NCI-H2081 treated with DMSO at 0.1 percent for 48 hours (cell line): ENCODE measurements around the gene B4GALNT4.
"Not testable (repeated sequence)": the region's sequence is repeated elsewhere in the genome, so short reads cannot be mapped to it uniquely, and the experiment has no call there.

ENCODE experiments used
- DNase-seq: peaks from one replicate; lab custom pipeline; 2025; lab: John Stamatoyannopoulos, UW

Gene B4GALNT4

GRCh38 chr11:375065-376025 lies 6.0 kb downstream of the B4GALNT4 start:
- no peak for DNase-seq

DNA sequence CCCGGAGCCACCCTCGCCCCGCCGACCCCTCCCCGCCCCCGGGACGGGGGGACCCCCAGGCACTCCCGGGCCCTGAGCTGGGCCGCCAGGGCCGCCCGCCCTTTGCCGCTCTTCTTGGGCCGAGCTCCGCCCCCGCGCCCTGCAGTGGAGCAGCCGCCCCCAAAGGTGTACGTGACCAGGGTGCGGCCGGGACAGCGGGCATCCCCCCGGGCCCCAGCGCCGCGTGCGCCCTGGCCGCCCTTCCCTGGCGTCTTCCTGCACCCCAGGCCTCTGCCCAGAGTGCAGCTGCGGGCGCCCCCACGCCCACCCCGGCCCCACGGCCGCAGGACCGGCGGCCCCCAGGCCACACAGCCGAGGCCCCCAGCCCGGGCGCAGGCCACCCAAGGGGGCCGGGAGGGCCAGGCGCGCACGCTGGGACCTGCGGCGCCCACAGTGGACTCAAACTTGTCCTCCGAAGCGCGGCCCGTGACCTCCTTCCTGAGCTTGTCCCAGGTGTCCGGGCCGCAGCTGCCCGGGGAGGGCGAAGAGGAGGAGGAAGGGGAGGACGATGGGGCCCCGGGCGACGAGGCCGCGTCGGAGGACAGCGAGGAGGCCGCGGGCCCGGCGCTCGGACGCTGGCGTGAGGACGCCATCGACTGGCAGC lies 7.4 kb downstream of the B4GALNT4 start:
- no peak for DNase-seq

DNA sequence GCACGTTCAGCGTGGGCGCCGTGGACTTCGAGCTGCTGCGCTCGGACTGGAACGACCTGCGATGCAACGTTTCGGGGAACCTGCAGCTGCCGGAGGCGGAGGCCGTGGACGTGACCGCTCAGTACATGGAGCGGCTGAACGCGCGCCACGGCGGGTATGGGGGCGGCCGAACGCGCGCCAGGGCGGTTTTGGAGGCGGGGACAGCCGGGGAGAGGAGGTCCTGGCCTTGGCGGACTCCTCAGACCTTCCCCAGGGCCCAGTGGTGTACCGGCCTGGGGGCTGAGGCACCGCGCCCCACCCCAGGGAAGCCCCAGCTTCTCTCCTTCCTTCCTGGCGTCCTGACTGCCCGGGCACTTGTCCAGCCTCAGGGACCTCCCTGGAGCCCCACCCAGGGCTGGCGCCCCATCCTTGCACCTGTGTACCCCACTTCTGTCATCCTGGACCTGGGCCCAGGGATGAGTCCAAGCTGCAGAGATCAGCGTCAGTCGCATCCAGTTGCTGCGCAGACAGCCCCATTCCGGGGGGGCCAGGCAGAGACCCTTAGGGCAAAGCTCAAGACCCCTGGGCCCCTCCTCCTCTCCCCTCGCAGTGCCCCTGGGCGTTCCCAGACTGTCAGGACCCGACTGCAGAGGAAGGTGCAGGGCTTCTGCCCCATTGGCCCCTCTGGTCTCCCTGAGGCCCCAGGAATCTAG lies 8.0 kb downstream of the B4GALNT4 start:
- no peak for DNase-seq

DNA sequence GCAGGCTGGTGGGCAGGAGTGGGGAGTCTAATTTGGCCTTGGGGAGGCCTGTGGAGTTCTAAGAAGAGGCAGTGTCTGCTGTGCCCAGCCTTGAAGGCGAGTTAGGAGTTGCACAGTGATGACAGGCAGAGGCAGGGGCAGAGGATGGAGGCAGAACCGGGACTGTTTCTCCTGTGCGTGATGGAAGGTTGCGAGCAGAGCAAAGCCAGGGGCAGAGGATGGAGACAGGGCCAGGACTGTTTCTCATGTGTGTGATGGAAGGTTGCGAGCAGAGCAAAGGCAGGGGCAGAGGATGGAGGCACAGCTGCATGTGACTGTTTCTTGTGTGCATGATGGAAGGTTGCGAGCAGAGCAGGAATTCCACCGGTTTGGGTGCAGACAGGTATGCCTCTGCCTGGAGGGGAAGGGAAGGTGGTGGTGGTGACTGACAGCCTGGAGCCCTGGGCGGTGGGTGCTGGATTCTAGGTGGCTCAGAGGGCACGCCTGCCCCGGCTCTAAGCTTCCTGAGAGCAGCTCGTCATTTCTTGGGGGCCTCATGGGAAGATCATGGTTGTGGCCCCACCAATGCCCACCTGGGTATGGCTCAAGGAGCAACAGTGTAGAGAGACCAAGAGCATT lies 8.7 kb downstream of the B4GALNT4 start:
- DNase-seq, result no peak

GRCh38 chr11:379205-380094 lies 10.2 kb downstream of the B4GALNT4 start:
- no peak for DNase-seq

DNA sequence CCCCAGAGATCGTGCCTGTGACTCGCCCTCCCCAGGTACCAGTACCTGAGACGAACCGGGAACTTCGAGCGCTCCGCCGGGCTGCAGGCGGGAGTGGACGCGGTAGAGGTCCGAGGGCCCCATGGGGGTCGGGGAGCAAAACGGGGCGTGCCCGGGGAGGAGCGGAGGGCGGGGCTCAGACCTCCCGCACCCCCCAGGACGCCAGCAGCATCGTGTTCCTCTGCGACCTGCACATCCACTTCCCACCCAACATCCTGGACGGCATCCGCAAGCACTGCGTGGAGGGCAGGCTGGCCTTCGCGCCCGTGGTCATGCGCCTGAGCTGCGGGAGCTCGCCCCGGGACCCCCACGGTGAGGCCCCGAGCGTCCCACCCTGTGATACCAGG lies 10.8 kb downstream of the B4GALNT4 start:
- DNase-seq, result no peak

DNA sequence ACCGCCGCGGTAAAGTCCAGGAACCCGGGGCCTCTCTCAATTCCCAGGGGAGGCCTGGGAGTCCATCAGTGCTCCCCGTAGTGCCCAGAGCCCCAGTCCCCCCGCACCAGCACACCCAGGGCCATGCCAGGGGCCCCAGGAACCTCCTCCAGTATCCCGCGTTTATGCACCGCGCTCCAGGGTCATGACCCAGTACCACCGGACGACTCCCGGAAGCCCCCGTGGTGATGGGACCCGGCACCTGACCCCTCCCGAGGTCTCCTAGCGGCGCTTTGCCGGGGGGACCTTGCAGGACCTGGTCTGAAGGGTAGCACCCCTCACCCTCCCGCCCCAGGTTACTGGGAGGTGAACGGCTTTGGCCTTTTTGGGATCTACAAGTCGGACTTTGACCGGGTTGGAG lies 11.2 kb downstream of the B4GALNT4 start:
- DNase-seq, result no peak

- no peak for DNase-seq
Measured at GRCh38 chr11:380996-381395, 11.7 kb downstream of the B4GALNT4 start.

DNA sequence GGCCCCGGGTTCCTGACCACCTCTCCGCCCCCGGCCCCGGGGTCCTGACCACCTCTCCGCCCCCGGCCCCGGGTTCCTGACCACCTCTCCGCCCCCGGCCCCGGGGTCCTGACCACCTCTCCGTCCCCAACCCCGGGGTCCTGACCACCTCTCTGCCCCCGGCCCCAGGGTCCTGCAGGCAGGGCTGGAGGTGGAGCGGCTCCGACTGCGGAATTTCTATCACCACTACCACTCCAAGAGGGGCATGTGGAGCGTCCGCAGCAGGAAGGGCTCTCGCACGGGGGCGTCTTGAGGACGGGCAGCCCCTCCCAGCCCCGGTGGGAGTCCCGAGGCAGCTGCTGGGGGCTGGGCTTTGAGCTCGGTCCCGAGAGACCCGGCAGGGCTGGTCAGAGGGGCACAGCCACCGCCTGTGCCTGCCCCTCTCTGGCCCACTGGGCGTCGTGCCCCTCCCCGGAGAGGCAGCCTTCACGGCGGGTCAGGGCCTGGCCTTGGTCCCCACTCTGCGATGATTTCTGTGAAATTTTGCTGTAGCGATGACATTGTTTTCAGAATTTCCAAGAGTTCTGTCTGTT lies 12.3 kb downstream of the B4GALNT4 start:
- DNase-seq, result no peak

DNA sequence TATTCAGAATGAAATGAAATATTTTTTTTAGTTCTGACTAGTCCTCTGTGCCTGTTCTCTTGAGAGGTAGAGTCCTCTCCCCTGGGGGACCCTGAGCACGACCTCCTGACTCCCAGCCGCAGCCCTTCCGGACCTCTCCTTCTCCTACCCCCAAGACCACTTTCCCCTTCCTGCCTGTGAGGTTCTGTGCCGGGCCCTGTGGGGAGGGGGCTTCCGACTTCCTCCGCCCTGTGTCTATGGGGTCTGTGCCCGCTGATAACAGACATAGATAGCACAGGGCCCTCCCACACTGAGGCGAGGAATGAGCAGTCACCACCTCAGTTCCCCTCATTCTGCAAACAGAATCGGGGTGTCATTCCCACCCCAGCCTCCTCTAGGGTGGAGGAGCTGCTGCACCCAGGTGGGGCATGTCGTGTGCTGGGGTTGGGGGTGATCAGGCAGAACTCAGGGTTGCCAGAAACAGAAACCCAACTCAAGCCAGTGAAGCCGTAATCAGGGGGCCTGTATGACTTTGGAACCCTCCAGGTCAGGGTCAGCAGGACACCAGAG lies 12.9 kb downstream of the B4GALNT4 start:
- no peak for DNase-seq

DNA sequence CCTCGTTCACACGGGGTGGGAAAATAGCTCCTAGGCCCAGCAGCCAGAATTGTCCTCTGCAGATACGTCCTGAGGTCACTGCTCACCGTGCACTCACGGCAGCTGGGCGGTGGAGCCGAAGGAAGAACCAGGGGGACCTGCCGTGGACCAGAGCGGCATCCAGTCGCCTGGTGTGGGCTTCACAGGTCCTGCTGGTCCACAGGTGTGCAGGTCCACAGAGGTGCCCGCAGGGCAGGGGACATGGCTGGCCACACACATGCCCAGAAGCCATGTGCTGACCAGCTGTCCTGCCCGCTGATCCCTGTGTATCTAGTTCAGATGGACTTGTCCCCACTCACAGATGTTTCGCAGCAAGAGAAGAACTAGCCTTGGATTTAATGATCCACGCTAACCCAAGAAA lies 14.1 kb downstream of the B4GALNT4 start:
- no peak for DNase-seq

DNA sequence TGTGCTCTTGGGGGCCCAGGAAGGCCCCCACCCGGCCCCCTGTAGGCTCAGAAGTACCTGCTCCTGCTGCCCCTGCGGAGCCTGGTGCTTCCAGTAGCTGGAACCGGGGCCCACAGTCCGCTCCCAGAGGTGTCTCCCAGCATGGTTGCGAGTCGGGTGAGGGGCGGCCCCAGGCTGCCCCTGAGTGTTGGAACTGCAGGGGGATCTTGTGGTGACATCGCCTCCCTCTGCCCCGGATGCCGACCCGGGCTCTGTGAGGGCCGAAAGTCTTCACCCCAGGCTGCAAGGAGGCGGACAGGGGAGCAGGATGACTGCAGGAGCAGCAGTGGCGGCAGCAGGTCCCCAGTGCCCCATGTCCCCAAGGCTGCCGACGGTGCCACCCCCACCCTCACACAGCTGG lies 15.2 kb downstream of the B4GALNT4 start:
- DNase-seq, result no peak

- no peak for DNase-seq
Measured at GRCh38 chr11:385594-386351, 16.5 kb downstream of the B4GALNT4 start.

DNA sequence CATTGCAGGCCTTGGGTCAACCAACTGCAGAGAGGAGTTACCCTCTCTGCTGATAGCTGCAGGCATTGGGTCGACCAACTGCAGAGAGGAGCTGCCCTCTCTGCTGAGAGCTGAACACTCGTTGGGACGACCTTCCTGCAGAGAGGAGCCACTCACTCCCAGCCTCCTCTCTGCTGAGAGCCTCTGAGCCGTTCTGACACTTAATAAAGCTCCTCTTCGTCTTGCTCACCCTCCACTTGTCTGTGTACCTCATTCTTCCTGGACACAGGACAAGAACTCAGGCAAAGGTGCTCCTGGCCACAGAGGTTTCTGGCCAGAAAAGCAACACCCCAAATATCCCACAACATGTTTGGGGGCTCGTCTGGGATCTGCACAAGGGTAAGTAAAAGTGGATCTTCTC lies 17.2 kb downstream of the B4GALNT4 start:
- no peak for DNase-seq

GRCh38 chr11:387193-387793 lies 18.0 kb downstream of the B4GALNT4 start:
- no peak for DNase-seq

- DNase-seq, result not testable (repeated sequence)
Measured at GRCh38 chr11:389369-389768, 20.1 kb downstream of the B4GALNT4 start.

DNA sequence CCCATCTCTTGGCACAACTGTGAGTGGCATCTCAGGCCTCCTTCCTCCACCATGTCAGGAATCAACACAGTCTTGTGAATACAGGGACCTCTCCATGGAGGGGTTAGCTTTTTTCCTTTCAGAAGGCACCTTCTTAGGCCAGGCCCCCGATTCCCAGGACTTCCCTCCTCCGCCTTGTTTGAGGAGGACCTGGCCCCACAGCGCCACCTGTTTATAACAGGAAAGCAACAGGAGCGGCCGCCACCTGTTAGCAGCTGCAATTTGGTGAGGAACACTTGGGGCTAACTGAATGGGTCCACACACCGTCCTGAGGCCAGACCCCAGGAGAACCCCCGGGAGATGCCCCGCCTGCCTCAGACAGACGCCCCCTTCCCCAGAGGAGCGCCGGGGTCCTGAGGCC lies 20.9 kb downstream of the B4GALNT4 start:
- no peak for DNase-seq

- DNase-seq, result no peak
Measured at GRCh38 chr11:391117-392017, 22.1 kb downstream of the B4GALNT4 start.
